NCI-H82 (cell line): Measurements from ENCODE around the gene ABCB11.
"Not testable (repeated sequence)": the region's sequence is repeated elsewhere in the genome, so short reads cannot be mapped to it uniquely, and the experiment has no call there.

Experiments
- DNase-seq: peaks from one replicate; lab custom pipeline; 2025; lab: John Stamatoyannopoulos, UW

Gene ABCB11

GRCh38 chr2:169042856-169043255 is 11.7 kb upstream of the ABCB11 start:
- DNase-seq = no peak

DNA sequence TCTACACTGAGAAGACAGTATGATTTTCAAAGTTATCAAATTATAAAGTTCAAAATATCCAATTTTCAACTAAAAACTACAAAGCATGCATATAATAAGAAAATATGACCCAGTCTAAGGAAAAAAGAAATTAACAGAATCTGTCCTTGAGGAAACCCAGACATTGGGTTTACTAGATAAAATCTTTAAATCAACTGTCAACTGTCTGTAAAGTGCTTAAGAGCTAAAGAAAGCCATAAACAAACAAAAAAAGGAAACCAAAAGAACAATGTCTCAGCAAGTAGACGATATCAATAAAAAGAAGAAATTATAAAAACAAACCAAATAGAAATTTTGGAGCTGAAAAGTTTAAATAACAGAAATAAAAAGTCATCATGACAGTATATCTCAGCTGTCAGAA is 10.5 kb upstream of the ABCB11 start:
- DNase-seq = no peak

GRCh38 chr2:169039702-169040101 is 8.6 kb upstream of the ABCB11 start:
- DNase-seq = peak; percentile 12

DNA sequence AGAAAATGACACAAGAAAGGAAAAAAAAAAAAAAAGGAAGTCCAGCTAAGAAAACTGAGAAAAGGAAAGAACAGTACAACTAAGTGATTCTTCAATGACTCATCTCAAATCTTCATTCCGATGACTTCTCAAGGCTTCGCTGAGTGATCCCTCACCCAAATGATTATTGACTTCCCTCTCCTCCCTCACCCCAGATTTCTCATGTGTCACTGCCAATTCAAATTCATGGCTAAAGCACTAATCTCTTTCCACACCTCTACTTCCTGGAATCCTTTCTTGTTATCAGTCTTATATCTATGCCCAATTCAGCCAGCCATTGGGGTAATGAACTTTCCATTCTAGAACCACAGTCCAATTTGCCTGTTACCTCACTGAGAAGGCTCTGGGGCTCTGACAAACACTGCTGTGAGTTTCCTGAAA is 7.2 kb upstream of the ABCB11 start:
- no peak for DNase-seq

DNA sequence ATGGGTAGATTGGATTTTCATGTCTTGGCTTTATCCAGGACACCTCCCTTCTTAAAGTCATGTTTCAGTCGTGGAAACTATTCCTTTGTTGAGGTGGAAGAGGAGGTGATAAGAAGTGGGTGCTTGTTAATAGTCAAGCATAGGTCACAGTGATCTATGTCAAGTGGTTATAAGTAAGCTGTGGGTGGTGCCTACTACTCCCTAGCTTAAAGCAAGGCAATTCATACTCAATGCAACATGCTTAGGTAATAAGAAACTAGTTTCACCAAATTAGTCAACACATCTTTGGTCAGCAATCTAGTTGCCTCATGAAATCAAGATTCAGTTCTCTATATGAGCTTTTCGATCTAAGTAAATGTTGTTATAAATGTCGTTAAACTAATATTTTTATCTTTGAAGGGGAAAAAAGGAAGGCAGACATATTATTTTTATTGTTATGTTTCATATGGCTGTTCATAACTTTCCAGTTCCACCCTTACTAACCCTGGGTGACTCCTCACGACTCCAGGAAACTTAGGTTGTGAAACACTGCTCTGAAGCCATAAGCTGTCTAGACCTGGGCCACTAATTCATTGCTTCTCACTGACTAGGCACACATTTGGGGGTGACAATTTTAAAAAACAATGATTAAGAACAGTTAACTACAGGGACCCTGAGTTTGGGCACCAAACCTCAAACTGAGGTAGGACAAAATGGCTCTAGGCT is 5.8 kb upstream of the ABCB11 start:
- no peak for DNase-seq

DNA sequence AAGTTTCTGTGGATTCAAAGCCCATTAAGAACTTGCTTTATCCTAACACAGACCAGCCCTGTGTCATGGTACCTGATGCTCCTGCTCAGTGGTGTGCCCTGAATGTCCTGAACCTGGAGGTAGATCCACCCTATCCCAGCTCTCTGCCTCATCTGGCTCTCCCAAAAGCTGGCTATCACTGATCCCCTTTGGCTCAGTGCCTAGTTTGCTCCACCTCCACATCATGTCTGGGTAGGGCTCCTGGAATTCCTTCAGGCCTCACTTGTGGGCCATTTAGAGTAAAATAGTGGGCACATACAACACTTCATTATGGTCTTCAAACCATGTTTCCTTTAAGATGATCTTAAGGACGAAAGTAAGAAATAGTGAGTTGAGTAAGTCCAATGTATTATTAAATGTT is 4.8 kb upstream of the ABCB11 start:
- peak; percentile 7 for DNase-seq

DNA sequence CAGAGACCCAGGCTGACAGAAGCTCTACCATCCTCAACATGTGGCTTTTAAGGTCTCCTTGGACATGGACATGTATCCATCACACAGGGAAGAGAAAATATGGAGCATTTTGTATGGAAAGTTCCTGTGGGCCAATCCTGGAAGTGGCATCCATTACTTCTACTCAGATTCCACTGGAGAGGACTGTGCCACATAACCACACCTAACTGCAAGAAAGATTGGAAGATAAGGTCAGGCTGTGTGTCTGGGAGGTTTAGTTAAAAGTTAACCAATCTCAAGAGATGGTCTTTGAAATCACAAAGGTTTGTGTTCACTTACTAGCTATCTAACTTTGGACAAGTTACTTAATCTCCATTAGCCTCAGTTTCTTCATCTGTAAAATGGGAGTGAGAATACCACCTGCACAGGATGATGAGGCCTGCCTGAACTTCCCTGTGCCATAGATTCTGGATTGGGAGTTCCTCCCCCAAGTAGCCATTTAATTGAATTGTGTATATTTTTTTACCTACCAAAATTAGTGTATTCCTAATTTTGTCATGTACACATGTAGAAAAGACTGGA is 3.9 kb upstream of the ABCB11 start:
- no peak for DNase-seq

DNA sequence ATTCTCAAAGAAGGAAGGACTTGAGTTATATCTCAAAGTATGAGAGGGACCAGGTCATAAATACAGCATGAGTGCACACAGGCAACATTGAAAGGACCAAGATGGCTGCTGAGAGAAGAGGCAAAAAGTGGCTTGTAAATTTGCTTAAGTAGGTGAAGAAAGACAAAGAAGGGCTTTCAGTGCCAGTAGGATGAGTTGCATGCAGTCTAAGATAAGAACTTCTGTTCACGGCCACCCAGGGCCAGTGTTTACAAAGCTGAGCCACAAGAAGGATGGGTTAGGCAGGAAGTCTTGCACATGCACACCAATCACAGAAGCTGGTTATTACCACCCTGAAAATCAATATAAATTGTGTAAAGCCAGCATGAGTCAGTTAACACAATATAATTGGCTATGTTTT is 3.1 kb upstream of the ABCB11 start:
- no peak for DNase-seq

DNA sequence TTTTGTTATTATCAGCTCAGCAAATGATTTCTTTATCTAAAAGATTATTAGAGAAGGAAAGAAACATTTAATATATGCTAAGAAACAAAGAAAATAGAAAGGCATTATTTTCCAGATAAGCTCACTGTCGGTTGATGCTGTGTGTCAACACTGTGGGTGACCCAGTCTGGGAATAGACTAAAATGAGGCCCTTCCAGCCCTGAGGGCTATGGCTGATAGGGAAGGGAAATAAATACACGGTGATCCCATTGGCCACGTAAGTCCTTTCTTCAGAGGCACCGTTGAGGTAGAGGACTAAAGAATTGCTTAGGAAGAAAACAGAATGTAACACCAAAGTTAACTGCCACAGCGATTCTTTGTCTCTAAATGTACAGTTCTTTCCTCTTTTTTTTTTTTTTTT is 1.8 kb downstream of the ABCB11 start:
- no peak for DNase-seq

DNA sequence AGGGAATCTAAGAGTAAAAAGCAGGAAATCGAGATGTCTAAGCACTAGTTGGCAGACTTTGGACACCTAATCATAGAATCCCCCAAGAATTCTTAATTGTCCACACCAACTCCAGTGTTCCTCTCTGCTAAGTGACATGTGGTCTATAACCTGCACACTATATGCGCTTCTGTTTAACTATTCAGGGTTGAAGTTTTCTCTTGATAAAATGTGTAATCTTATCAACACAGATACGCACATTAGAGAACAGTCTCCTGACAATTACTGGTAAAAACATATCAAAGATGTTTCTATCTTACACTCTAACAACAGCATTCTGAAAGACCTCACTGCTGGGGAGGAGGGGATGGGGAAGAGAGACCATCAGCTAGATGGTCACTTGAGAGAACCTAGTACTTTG is 3.9 kb downstream of the ABCB11 start:
- DNase-seq = no peak

DNA sequence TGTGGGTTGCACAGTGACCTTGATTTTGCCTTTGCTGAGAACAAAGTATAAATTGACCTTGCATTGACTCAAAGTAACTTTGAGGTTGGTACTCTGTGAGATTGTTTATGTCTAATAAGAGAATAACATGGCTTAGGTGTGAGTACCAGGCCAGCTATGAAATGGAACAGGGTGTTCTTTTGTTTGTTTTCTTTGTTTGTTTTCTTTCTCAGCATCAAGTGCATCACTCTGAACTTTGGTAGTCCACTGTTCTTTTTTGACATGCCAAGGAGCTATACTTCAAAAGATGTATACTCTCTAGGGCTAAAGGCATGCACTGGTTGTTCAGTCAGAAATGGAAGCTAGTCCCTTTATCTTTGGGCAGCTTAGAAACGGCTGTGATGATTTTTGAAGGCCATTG is 5.1 kb downstream of the ABCB11 start:
- no peak for DNase-seq

DNA sequence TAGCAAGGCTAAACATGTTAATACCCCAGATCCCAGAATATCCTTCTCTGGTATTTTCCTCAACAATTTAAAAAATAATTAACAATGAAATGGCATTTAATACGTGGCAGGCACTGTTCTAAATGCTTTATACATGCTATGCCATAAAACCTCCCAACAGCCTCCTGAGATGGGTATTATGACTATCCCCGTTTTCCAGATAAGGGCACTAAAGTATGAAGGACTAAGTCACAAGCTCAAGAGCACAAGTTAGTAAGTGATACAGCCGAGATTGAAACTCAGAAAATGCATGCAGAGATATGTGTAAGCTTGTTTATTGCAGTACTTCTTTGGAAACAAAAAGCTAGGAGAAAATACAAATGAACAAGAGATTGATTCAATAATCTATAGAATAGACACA is 8.0 kb downstream of the ABCB11 start:
- no peak for DNase-seq

GRCh38 chr2:169018390-169018789 is 12.7 kb downstream of the ABCB11 start:
- DNase-seq = no peak

- DNase-seq = no peak
These were observed 15.2 kb downstream of the ABCB11 start for GRCh38 chr2:169015943-169016342.

DNA sequence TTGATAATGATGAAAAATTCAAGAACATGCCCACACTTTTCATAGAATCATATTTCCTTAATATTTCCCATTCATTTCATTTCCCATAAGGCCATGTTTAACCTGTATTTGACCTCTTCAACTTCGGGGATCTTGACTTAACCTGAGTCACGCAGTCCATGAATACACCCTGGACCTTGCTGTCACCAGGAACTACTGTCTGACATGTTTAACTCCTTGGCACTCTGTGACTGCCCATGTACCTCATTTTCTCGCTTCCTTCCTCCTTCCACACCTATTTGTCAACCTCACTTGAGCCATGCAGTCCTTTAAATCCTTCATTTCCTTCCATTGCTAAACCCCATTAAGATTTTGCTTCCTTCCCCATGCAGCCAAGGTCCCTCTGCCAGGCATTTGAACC is 16.3 kb downstream of the ABCB11 start:
- no peak for DNase-seq

GRCh38 chr2:169013628-169014026 is 17.5 kb downstream of the ABCB11 start:
- no peak for DNase-seq

GRCh38 chr2:169012812-169013627 is 18.1 kb downstream of the ABCB11 start:
- DNase-seq = no peak

GRCh38 chr2:169012191-169012792 is 18.8 kb downstream of the ABCB11 start:
- not testable (repeated sequence) for DNase-seq

- no peak for DNase-seq
These were observed 19.4 kb downstream of the ABCB11 start for GRCh38 chr2:169011698-169012097.

DNA sequence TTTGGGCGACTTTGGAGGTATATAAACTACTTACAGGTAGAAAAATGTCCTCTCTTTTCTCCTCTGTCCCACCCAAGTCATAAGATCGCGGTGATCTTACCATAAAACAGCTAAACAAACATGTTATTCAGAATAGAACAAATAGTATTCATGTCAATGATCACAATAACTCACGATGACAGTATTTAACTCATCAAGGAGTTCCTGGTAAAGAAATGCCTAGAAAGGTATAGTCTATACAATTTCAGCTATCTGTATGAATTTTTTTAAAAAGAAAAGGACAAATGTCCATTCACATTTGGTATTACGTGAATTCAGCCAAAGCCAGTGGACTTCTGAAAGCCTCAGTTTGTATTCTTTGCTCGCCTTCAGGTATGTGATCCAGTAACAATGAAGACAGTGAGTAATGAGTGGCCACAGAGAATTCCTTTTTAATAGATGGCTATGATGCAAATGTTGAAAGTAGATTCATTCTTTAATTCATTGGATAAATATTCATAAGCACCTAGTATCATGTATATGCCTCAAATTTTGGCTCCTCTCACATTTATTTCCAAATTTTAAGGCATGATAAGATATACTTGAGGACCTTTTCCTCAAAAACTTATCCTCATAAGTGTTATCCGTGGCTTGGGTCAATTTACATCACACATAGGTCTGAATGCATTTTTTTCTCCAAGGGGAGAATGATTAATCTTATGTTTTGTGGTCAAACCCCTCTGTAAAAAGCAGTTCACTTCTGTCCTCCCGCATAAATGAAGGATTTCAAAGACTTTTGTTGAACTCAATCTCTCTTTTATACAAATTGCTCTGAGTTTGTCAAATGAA is 20.3 kb downstream of the ABCB11 start:
- no peak for DNase-seq

DNA sequence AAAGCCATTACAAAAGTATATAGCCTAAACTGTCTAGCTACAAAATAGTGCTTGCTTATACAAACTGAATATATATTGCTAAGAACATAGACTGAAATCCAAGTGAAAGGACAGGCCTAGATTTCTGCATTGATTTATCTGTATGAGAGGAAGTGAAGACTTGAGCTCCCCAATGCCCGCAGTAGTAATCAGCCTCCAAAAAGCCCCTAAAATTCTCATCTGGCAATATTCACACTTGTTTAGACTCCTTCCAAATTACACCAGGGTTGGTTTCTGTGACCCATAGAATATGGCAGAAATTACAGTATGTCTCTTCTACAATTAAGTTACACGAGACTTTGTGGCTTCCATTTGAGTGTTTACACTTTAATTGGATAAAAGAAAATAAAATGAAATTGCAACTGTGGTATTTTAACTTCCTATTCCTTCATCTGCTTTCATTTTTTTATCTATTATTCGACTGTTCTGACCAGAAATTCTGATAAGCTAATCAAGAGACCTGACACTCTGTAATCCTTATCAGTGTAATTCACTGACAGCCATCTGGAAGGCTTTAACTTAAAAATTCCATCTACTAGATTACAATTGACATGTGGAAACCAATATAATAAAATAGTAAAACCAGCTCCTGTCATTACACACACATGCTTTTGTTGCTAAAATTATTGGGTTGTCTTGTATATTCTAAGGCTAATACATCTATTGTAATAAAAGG is 21.1 kb downstream of the ABCB11 start:
- peak; percentile 36 for DNase-seq
